HepG2 (cell line): ENCODE measurements around the gene CAMK1D. TPM values are rescaled to one million over a fixed set of nuclear protein-coding genes. Genes with fewer than 3 reads are reported as not detected.

Experiments used
- ATAC-seq: fragments of 200-7000 bp; cut with Tn5 transposase; 3 replicates; pipeline ENCODE4 v1.9.1; 2020; ENCODE audit warnings: mild to moderate bottlenecking, moderate library complexity
- BruUV-seq: library from RNA; stranded (reverse); fragments of 400-500 nt; replicated peaks from 2 replicates; lab custom pipeline; 2021; lab: Mats Ljungman, UMichigan
- CTCF ChIA-PET: fragments of 300-600 bp; formaldehyde crosslinking; extraction: SDS; loops from one replicate; lab custom pipeline; 2021; ENCODE audit warnings: low total read pairs, inconsistent platforms, low intra/inter-chr PET ratio; lab: Yijun Ruan, JAX
- POLR2A ChIA-PET: fragments of 350-600 bp; sonication (Branson Sonifier 250); formaldehyde crosslinking; loops from one replicate; lab custom pipeline; 2020; ENCODE audit warnings: antibody characterized with exemption, inconsistent platforms; lab: Yijun Ruan, JAX
- DNase-seq: peaks from one replicate; pipeline ENCODE4 v3.0.0-alpha.2; 2015; ENCODE audit warnings: low spot score
- FAIRE-seq: peaks from 3 replicates; lab custom pipeline; 2011; peaks lifted over from hg19 to GRCh38; lab: Jason Lieb, UNC
- H2AFZ ChIP-seq: one replicate; pipeline ENCODE4 v1.6.1; 2011; ENCODE audit warnings: low read length, inconsistent platforms
- H3K27ac ChIP-seq: fragments of 300-600 bp; 3 replicates; pipeline ENCODE4 v1.8.0; 2011; ENCODE audit warnings: mixed run types, mild to moderate bottlenecking, mixed read lengths, low read length, inconsistent platforms; ENCODE audit not compliant: insufficient read depth; ENCODE audit errors: extremely low read length
- H3K27me3 ChIP-seq, 2 experiments: fragments of 200-600 bp in 1 of 2; 2 replicates in 1 of 2; 3 replicates in 1 of 2; pipeline versions ENCODE4 v1.6.0 to v1.8.0; 2011; ENCODE audit warnings: low read length in 2 of 2, mild to moderate bottlenecking in 2 of 2, moderate library complexity in 2 of 2, inconsistent platforms in 1 of 2; ENCODE audit not compliant: insufficient read depth in 2 of 2, control insufficient read depth in 1 of 2
- H3K36me3 ChIP-seq, 2 experiments: fragments of 200-600 bp in 1 of 2; replicated peaks in 1 of 2; 2 replicates in 1 of 2; 3 replicates in 1 of 2; pipeline versions ENCODE4 v1.5.1 to v1.8.0; 2011; ENCODE audit warnings: low read length in 2 of 2, inconsistent platforms in 1 of 2; ENCODE audit not compliant: insufficient read depth in 2 of 2, control insufficient read depth in 1 of 2
- H3K4me1 ChIP-seq: 2 replicates; pipeline ENCODE4 v1.5.1; 2012; ENCODE audit warnings: low read length, inconsistent platforms; ENCODE audit not compliant: insufficient read depth
- H3K4me2 ChIP-seq: 2 replicates; pipeline ENCODE4 v1.6.0; 2011; ENCODE audit warnings: low read depth, low read length, inconsistent platforms
- H3K4me3 ChIP-seq, 3 experiments: fragments of 200-600 bp in 1 of 3; sonication (generic), shearing (Covaris generic) in 1 of 3; replicated peaks in 1 of 3; 2 replicates each; pipeline ENCODE4 v1.5.1; 2011 to 2016; ENCODE audit warnings: low read length in 3 of 3, inconsistent platforms in 2 of 3, low read depth in 2 of 3, mild to moderate bottlenecking in 2 of 3, control low read depth in 1 of 3, mixed read lengths in 1 of 3; ENCODE audit not compliant: insufficient read depth in 1 of 3
- H3K79me2 ChIP-seq: one replicate; pipeline ENCODE4 v1.6.1; 2011; ENCODE audit warnings: low read length, inconsistent platforms; ENCODE audit not compliant: insufficient read depth
- H3K9ac ChIP-seq: 2 replicates; pipeline ENCODE4 v1.6.0; 2011; ENCODE audit warnings: mild to moderate bottlenecking, low read depth, low read length, inconsistent platforms; ENCODE audit not compliant: insufficient read depth
- H3K9me3 ChIP-seq: 2 replicates; pipeline ENCODE4 v1.5.1; 2012; ENCODE audit warnings: mild to moderate bottlenecking, low read length
- H4K20me1 ChIP-seq: 2 replicates; pipeline ENCODE4 v1.6.0; 2011; ENCODE audit warnings: inconsistent platforms, mild to moderate bottlenecking, low read length, moderate library complexity; ENCODE audit not compliant: insufficient read depth
- AFF4 ChIP-seq: sonication (generic); formaldehyde crosslinking; IDR thresholded peaks from 2 replicates; pipeline ENCODE4 v1.4.0; 2020; ENCODE audit warnings: missing genetic modification reagents
- ATF5 ChIP-seq: sonication (generic); formaldehyde crosslinking; IDR thresholded peaks from 2 replicates; pipeline ENCODE4 v1.4.0; 2020; ENCODE audit warnings: mild to moderate bottlenecking, low read depth, missing genetic modification reagents
- BRD4 ChIP-seq: sonication (generic); formaldehyde crosslinking; IDR thresholded peaks from 2 replicates; pipeline ENCODE4 v1.4.0; 2020; ENCODE audit warnings: missing genetic modification reagents
- ELK4 ChIP-seq: sonication (generic); formaldehyde crosslinking; IDR thresholded peaks from 2 replicates; pipeline ENCODE4 v1.9.0; 2021; ENCODE audit warnings: missing genetic modification reagents, borderline replicate concordance
- FIP1L1 ChIP-seq: fragments of 200-400 bp; formaldehyde crosslinking; IDR thresholded peaks from 2 replicates; pipeline ENCODE4 v1.6.1; 2018; ENCODE audit warnings: low read depth, mild to moderate bottlenecking, low read length, moderate library complexity, borderline replicate concordance; ENCODE audit not compliant: insufficient read depth
- PRDM15 ChIP-seq: sonication (generic); formaldehyde crosslinking; IDR thresholded peaks from 2 replicates; pipeline ENCODE4 v1.4.0; 2020; ENCODE audit warnings: missing genetic modification reagents
- RXRB ChIP-seq: IDR thresholded peaks from 2 replicates; pipeline ENCODE4 v1.6.1; 2016; ENCODE audit warnings: borderline replicate concordance, missing genetic modification reagents, missing compliant biosample characterization
- TOE1 ChIP-seq: sonication (generic); formaldehyde crosslinking; IDR thresholded peaks from 2 replicates; pipeline ENCODE4 v1.4.0; 2020; ENCODE audit warnings: mild to moderate bottlenecking, missing genetic modification reagents
- TP53 ChIP-seq: sonication (generic); formaldehyde crosslinking; conservative IDR thresholded peaks from 2 replicates; pipeline ENCODE4 v1.4.0; 2020; ENCODE audit warnings: missing genetic modification reagents
- TSC22D2 ChIP-seq: sonication (generic); formaldehyde crosslinking; IDR thresholded peaks from 2 replicates; pipeline ENCODE4 v1.5.1; 2020; ENCODE audit warnings: missing genetic modification reagents, mild to moderate bottlenecking, borderline replicate concordance
- ZFP37 ChIP-seq: sonication (generic); formaldehyde crosslinking; IDR thresholded peaks from 2 replicates; pipeline ENCODE4 v1.4.0; 2020; ENCODE audit warnings: missing genetic modification reagents, borderline replicate concordance
- ZNF543 ChIP-seq: sonication (generic); formaldehyde crosslinking; IDR thresholded peaks from 2 replicates; pipeline ENCODE4 v1.4.0; 2020; ENCODE audit warnings: mild to moderate bottlenecking, missing genetic modification reagents
- ZNF629 ChIP-seq: sonication (generic); formaldehyde crosslinking; conservative IDR thresholded peaks from 2 replicates; pipeline ENCODE4 v1.5.0; 2020; ENCODE audit warnings: missing genetic modification reagents
- ZNF709 ChIP-seq: sonication (generic); formaldehyde crosslinking; IDR thresholded peaks from 2 replicates; pipeline ENCODE4 v1.5.0; 2020; ENCODE audit warnings: mild to moderate bottlenecking, missing genetic modification reagents
- ZNF879 ChIP-seq: sonication (generic); formaldehyde crosslinking; IDR thresholded peaks from 2 replicates; pipeline ENCODE4 v1.8.1; 2023; ENCODE audit warnings: missing genetic modification reagents
- ZSCAN25 ChIP-seq: sonication (generic); formaldehyde crosslinking; IDR thresholded peaks from 2 replicates; pipeline ENCODE4 v1.8.0; 2022; ENCODE audit warnings: mild to moderate bottlenecking, missing genetic modification reagents
- WGBS: methylation state at CpG from one replicate; pipeline ENCODE4 v1.1.6; 2017; ENCODE audit warnings: low lambda C conversion rate; 5-methylcytosine and 5-hydroxymethylcytosine counted together
- in situ Hi-C: cut with HindIII; loops from 2 replicates; pipeline ENCODE4 v1.10.0; 2017; ENCODE audit warnings: low pct_unique_long_range_greater_than_20kb; ENCODE audit not compliant: extremely low pct_ligation_motif_present
- intact Hi-C: fragments of 100-400 bp; cut with micrococcal nuclease; formaldehyde crosslinking; loops from one replicate; pipeline ENCODE4 v1.10.0; 2022; ENCODE audit not compliant: unreplicated experiment
- polyA plus RNA-seq, 8 experiments: library from polyadenylated mRNA; depleted of rRNA in 3 of 8; stranded (reverse) in 7 of 8; unstranded in 1 of 8; fragments of >200 nt; fragmentation: Illumina TruSeq in 4 of 8; extraction: Trizol in 4 of 8; gene quantifications; 2 replicates each; pipeline versions ENCODE4 v1.2.1 to v1.2.3, GENCODE V29; 2011 to 2016; ENCODE audit warnings: low read depth in 4 of 8, missing spikeins in 1 of 8, mixed read lengths in 1 of 8; ENCODE audit not compliant: insufficient read depth in 1 of 8
- total RNA-seq, 5 experiments: library from RNA; depleted of rRNA; stranded (reverse); fragments of >200 nt; fragmentation: Illumina TruSeq; extraction: Trizol; gene quantifications; 2 replicates each; pipeline ENCODE4 v1.2.3, GENCODE V29; 2016; ENCODE audit warnings: low read depth in 1 of 5

CAMK1D gene
- total and polyA plus RNA-seq, 2 of the 13 experiments (the other 11 are each of a cell fraction or from before 2014, with no cell fraction given), result under 0.01 TPM; not detected in 1

- H3K4me2 ChIP-seq, result no peak overlapping the region
- POLR2A ChIA-PET, result no interaction called here
- no peak for ATAC-seq
- 0 out of 5 replicates have a peak, but pooled peaks cover 0 to 1% of the 10 kb centered on the region in 2 experiments for H3K27me3 ChIP-seq
- H4K20me1 ChIP-seq, result no peaks in the 10 kb centered on the region
- FAIRE-seq, result no peak
- CTCF ChIA-PET, result no interaction called here
- no peak overlapping the region for H3K27ac ChIP-seq
- H2AFZ ChIP-seq, result no peak overlapping the region
- H3K79me2 ChIP-seq, result no peaks in the 10 kb centered on the region
- H3K4me3 ChIP-seq, result no peak overlapping the region
- peaks cover 9% of the 10 kb centered on the region for H3K4me1 ChIP-seq
- in situ Hi-C loops (no loop called here), intact Hi-C loops (no loop called here)
- BruUV-seq, result no TSS peak
- 33% methylated on average over 7 of the region's 10 CpGs for WGBS
- H3K9me3 ChIP-seq, result peaks cover 4% of the 10 kb centered on the region; the same call in 1 of the 2 replicates
- H3K9ac ChIP-seq, result no peak overlapping the region
- H3K36me3 ChIP-seq, result no peaks in the 10 kb centered on the region
- no peak for DNase-seq
- no peak for TF ChIP-seq FIP1L1
- no peak for TF ChIP-seq ZNF543
- no peak for TF ChIP-seq ZNF629
- no peak for TF ChIP-seq TP53 (CRISPR knock-in tag)
- no peak for TF ChIP-seq ZFP37 (CRISPR knock-in tag)
- TF ChIP-seq AFF4 (CRISPR knock-in tag), result no peak
- no peak for TF ChIP-seq BRD4 (CRISPR knock-in tag)
- TF ChIP-seq RXRB, result no peak
- no peak for TF ChIP-seq ZNF709 (CRISPR knock-in tag)
- TF ChIP-seq ZSCAN25 (CRISPR knock-in tag), result no peak
- no peak for TF ChIP-seq TOE1 (CRISPR knock-in tag)
- no peak for TF ChIP-seq ATF5
- no peak for TF ChIP-seq ZNF879 (CRISPR knock-in tag)
- no peak for TF ChIP-seq PRDM15 (CRISPR knock-in tag)
- TF ChIP-seq TSC22D2 (CRISPR knock-in tag), result no peak
- no peak for TF ChIP-seq ELK4 (CRISPR knock-in tag)
Observed at GRCh38 chr10:12788277-12788676, 438.9 kb downstream of the CAMK1D start.
